NCI-H748 treated with DMSO at 0.1 percent for 48 hours (cell line): ENCODE measurements around the gene PCAT6.
A peak's percentile ranks its signal among the peaks of the same experiment; 100 is the strongest.

Experiments
- DNase-seq: peaks from one replicate; lab custom pipeline; 2025; lab: John Stamatoyannopoulos, UW

The PCAT6 gene

GRCh38 chr1:202850593-202851362 lies 40.0 kb downstream of the PCAT6 start:
- no peak for DNase-seq

DNA sequence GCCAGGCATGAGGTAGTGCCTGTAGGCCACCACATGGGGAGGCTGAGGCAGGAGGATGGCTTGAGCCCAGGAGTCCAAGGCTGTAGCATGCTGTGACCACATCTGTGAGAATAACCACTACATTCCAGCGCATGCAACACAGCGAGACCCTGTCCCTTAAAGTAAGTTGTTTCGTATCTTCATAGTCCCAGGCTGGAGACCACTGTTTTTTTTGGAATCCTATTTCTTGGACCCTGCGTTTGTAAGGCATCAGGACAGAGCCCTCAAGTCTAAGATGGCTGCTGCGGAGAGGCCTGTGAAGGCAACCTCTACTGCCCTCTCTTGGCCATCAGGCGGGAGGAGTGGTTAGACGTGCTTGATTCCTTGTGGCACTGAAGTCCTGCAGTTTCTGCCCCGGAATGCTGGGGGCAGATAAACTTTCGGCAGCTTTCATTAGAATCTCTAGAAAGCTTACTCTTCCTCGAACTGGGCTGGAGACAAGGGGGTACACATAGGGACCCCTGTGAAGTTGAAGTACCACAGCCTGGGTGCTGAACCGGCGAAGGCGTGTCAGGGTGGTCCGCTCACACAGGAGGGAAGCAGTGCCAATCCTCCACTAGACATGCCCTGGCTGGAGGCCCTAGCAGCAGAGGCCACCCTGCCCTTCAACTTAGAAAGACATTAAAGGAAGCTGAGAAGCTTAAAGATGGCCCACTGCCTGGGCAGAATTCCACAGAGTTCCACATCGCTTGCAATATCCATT lies 41.6 kb downstream of the PCAT6 start:
- no peak for DNase-seq

GRCh38 chr1:202854787-202855186 lies 44.0 kb downstream of the PCAT6 start:
- DNase-seq, result no peak

- no peak for DNase-seq
These were observed 45.3 kb downstream of the PCAT6 start for GRCh38 chr1:202856014-202856413.

- DNase-seq, result no peak
These were observed 46.4 kb downstream of the PCAT6 start for GRCh38 chr1:202857136-202857610.

DNA sequence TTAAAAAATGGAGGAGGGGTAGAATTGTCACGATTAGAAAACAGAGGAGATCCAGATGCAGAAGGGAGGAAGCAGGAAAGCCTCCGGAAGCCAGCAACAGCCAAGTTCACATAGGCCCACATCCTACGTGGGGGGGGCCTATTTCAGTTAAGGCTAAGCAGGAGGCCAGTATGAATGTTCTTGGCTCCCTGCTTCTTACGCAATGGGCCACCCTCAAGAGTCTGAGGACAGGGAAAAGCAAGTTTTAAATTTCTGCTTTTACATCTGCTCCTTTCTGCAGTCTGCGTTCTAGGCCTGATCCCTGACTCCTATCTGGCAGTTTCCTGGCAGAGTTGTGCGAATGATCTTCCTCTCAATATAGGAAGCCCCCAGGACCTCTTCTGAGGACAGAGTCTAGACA lies 47.6 kb downstream of the PCAT6 start:
- DNase-seq, result no peak

- no peak for DNase-seq
These were observed 48.1 kb downstream of the PCAT6 start for GRCh38 chr1:202858789-202859414.

DNA sequence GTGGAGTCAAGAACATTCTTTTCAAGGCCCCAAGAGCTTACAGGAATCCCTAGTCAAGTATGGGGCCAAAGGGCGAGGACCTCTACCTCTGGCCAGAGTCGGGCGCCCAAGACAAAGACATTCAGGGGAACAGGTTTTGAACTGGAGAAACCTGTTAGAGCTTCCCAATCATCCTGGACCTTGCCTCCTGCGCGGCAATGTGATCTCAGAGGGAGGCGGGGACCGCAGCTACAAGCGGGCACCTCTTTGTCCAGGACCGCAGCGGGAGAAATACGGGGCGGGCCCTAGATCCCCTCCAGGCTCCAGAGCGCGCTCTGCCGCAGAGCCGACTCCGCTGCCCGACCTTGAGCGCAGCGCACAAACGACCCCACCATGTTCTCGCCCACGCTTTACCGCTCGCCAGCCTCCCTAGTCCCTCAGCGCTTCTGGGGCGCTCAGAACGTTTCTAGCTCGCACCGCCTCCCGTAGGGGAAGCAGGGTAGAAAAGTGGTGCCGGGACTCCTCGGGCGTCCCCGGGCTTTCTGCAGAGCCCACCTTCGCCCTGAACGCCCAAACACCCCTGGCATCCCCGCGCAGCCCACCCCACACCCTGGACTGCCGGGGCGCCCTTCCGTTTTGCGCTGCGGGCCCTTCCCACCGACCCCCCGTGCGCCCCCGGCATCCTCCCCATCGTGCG lies 50.1 kb downstream of the PCAT6 start:
- peak; percentile 27 for DNase-seq
